Measurements from ENCODE around the gene MAPKBP1. TPM values are rescaled to one million over a fixed set of nuclear protein-coding genes. Genes with fewer than 3 reads are reported as not detected.

MAPKBP1 gene
- total RNA-seq, 1 donor from 2014 or later: 27.6 TPM

DNA sequence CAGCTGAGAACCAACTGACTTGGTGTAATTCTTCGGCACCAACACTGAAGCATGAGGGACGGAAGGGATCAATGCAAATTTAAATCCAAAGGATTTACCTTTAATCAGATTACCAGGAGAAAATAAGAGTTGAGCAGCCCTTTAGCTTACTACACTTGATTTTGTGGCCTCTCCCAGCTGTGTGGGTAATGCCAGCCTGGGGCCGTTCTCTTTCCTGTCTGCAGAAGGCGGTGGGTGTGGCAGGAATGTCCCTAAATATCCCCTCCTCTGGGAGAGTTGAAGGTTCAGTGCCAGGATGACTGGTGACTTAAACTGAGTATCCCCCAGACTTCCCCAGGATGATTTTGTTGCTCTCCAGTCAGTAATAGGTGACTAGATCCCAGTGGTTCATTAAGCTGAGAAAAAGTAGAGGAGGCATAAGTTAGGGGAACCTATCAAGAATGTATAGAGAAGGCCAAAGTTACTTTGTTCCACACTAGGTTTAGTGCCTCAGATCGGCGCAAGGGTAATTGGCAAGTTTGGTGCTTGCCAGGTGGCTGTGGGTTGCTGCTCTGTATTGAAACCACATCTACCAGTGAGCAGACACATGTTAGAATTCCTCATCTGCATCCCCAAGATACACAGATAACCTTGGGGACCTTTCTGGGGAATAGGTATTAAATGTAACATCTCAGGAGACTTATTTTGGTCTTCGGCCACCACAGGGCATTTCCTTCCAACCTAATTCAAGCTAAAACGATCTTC, 23.1 kb downstream of the MAPKBP1 start:
- intact Hi-C loops (cut with DNase I): no loop called here
- TF ChIP-seq, protein P1, sequence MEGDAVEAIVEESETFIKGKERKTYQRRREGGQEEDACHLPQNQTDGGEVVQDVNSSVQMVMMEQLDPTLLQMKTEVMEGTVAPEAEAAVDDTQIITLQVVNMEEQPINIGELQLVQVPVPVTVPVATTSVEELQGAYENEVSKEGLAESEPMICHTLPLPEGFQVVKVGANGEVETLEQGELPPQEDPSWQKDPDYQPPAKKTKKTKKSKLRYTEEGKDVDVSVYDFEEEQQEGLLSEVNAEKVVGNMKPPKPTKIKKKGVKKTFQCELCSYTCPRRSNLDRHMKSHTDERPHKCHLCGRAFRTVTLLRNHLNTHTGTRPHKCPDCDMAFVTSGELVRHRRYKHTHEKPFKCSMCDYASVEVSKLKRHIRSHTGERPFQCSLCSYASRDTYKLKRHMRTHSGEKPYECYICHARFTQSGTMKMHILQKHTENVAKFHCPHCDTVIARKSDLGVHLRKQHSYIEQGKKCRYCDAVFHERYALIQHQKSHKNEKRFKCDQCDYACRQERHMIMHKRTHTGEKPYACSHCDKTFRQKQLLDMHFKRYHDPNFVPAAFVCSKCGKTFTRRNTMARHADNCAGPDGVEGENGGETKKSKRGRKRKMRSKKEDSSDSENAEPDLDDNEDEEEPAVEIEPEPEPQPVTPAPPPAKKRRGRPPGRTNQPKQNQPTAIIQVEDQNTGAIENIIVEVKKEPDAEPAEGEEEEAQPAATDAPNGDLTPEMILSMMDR (IDR thresholded peaks at IDR 0.05): no peak
- Histone ChIP-seq H3K9me3 (no peaks in the 10 kb centered on the region), H3K4me3 (no peak overlapping the region), H3K4me1 (peaks cover 0 to 6% of the 10 kb centered on the region in 2 donors), H3K27ac (peak overlapping the region in 1 of 2 donors; percentile 65), H3K36me3 (peaks cover 8 to 18% of the 10 kb centered on the region in 2 donors), H3K27me3 (no peaks in the 10 kb centered on the region)
- DNase-seq (ENCODE audit: low spot score in 2 of 2): no peak

DNA sequence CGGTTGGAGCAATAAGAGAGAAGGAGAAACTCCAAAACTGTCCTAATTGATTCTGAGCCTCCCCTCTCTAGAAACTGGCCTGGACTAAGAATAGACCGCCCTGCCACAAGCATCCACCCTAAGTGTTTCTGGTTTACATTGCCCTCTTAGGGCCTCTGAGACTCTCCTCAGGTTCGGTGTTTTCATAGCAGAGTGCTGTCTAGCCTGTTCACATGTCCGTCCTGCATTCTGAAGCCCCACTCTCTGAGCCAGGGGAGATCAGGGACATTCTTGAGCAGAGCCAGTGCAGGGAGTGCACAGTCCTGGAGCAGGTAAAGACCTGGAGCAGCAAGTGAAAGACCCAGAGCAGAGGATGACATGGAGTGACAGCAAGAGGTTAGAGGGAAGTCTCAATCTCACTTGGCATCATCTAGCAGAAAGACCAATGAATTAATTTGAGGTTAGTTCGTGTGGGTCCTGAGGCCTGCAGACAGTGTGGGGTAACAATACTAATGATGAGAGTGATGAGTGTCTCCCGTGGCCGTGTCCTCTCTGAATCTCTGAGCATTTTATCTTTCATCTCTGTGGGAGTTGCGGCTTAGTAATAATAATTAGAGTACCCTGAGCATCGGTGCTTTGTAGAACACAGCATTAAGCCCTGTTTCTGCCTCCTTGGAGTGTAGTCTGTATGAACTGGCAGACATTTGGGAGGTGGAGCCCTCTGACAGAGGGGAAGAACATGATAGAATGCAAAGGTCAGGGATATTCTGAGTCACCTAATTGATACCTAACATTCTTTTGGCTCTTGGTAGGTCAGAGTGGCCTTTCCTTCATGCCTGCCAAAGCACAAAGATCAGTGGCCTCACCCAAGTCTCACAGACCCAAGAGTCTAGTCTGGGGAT, 24.6 kb downstream of the MAPKBP1 start:
- no peak overlapping the region for H3K4me3 ChIP-seq
- DNase-seq (ENCODE audit: low spot score in 2 of 2): no peak
- peaks cover 8 to 18% of the 10 kb centered on the region in 2 donors for H3K36me3 ChIP-seq
- H3K27ac ChIP-seq: no peak overlapping the region
- no peaks in the 10 kb centered on the region for H3K27me3 ChIP-seq
- TF ChIP-seq, protein P1 (IDR thresholded peaks at IDR 0.05): no peak
- intact Hi-C loops (cut with DNase I): no loop called here
- no peaks in the 10 kb centered on the region for H3K9me3 ChIP-seq
- H3K4me1 ChIP-seq: peaks cover 0 to 6% of the 10 kb centered on the region in 2 donors

DNA sequence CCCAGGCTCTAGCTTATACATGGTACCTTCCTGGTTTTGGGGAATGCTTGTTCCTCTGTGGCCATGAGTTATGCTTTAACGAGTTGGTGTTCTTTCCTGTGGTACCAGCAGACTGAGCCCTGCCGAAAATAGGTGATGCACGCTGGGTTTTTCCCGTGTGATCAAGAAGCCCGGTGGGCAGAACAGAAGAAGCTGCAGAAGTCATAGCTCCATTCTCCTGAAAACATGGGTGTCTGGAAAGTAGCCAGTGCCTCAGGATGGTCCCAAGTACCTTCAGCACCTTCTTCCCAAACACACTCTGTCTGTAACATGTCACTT, 25.2 kb downstream of the MAPKBP1 start:
- intact Hi-C loops (cut with DNase I): no loop called here
- no peak overlapping the region for H3K27ac ChIP-seq
- no peak overlapping the region for H3K4me3 ChIP-seq
- H3K4me1 ChIP-seq: peaks cover 0 to 7% of the 10 kb centered on the region in 2 donors
- peaks cover 8 to 18% of the 10 kb centered on the region in 2 donors for H3K36me3 ChIP-seq
- no peaks in the 10 kb centered on the region for H3K9me3 ChIP-seq
- no peak for DNase-seq (ENCODE audit: low spot score in 2 of 2)
- H3K27me3 ChIP-seq: no peaks in the 10 kb centered on the region
- TF ChIP-seq, protein P1 (IDR thresholded peaks at IDR 0.05): no peak

DNA sequence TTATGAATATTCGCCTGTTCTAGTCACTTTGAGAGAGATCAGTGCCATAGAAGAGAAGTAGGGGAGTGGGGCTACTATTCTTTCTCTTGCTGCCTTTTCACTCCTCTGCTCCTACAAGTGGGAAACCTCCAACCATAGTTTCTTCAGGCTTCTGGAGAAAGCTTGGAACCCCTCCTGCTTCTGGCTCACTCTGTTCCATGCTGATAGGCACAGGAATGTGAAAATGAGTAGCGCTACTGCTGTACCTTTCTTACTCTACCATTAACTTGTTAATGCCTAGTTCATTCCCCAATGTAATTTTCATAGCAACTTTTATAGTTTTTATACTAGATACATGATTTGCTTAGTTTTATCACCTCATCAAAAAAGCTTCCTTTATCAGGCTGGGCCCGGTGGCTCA, 26.9 kb downstream of the MAPKBP1 start:
- DNase-seq (ENCODE audit: low spot score in 2 of 2): no peak
- no peak overlapping the region for H3K27ac ChIP-seq
- TF ChIP-seq, protein P1 (IDR thresholded peaks at IDR 0.05): no peak
- no peaks in the 10 kb centered on the region for H3K27me3 ChIP-seq
- H3K36me3 ChIP-seq: peaks cover 8 to 18% of the 10 kb centered on the region in 2 donors
- no peak overlapping the region for H3K4me3 ChIP-seq
- peaks cover 0 to 17% of the 10 kb centered on the region in 2 donors for H3K4me1 ChIP-seq
- no peaks in the 10 kb centered on the region for H3K9me3 ChIP-seq
- intact Hi-C loops (cut with DNase I): no loop called here

DNA sequence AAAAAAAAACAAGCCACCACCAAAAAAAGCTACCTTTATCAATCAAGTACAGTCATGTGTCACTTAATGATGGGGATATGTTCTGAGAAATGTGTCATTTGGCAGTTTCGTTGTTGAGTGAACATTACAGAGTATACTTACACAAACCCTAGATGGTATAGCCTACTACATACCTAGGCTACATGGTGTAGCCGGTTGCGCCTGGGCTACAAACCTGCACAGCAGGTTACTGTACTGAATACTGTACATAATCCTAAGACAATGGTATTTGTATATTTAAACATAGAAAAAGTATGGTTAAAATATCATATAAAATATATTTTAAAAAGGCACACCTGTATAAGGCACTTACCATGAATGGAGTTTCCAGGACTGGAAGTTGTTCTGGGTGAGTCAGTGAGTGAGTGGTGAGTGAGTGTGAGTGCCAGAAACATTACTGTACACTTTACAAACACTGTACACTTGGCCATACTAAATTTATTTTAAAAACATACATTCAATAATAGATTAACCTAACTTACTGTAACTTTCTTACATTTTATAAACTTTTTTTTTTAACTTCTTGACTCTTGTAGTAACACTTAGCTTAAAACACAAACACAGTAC, 27.7 kb downstream of the MAPKBP1 start:
- no peak overlapping the region for H3K4me3 ChIP-seq
- H3K36me3 ChIP-seq: peaks cover 8 to 18% of the 10 kb centered on the region in 2 donors
- peaks cover 0 to 16% of the 10 kb centered on the region in 2 donors for H3K4me1 ChIP-seq
- no peak for DNase-seq (ENCODE audit: low spot score in 2 of 2)
- TF ChIP-seq, protein P1 (IDR thresholded peaks at IDR 0.05): no peak
- H3K27me3 ChIP-seq: no peaks in the 10 kb centered on the region
- no peak overlapping the region for H3K27ac ChIP-seq
- intact Hi-C loops (cut with DNase I): no loop called here
- H3K9me3 ChIP-seq: no peaks in the 10 kb centered on the region

All from ascending aorta (tissue), 2 donors.